ENCODE data around the gene TIMM10.
A peak's percentile ranks its signal among the peaks of the same experiment; 100 is the strongest.

TIMM10 gene

GRCh38 chr11:57530596-57531507 is at the start of gene TIMM10:
Gene TIMM10 (minus strand): TSS chr11:57530754. CDS start chr11:57530189, 565 bp downstream.
- DNase-seq, result peak; percentile 97

GRCh38 chr11:57574061-57574460 is 43.5 kb upstream of the TIMM10 start:
- DNase-seq, result no peak

GRCh38 chr11:57571606-57572005 is 41.1 kb upstream of the TIMM10 start:
- no peak for DNase-seq

GRCh38 chr11:57568330-57568766 is 37.8 kb upstream of the TIMM10 start:
- DNase-seq, result peak; percentile 77

GRCh38 chr11:57567515-57568329 is 37.2 kb upstream of the TIMM10 start, which contains the start of gene UBE2L6:
Gene UBE2L6 (minus strand): TSS chr11:57567672. CDS start chr11:57567611, 61 bp downstream.
- DNase-seq, result peak; percentile 25

GRCh38 chr11:57566905-57567514 is 36.5 kb upstream of the TIMM10 start:
- DNase-seq, result peak; percentile 3

GRCh38 chr11:57566005-57566904 is 35.7 kb upstream of the TIMM10 start:
- peak; percentile 14 for DNase-seq

- no peak for DNase-seq
These were observed 32.0 kb upstream of the TIMM10 start for GRCh38 chr11:57562596-57562995.

- no peak for DNase-seq
These were observed 29.6 kb upstream of the TIMM10 start for GRCh38 chr11:57560146-57560545.

GRCh38 chr11:57556041-57556440 is 25.5 kb upstream of the TIMM10 start:
- DNase-seq, result no peak

- DNase-seq, result no peak
These were observed 24.8 kb upstream of the TIMM10 start for GRCh38 chr11:57555393-57555792.

- DNase-seq, result no peak
These were observed 21.9 kb upstream of the TIMM10 start for GRCh38 chr11:57552479-57552878.

GRCh38 chr11:57551941-57552340 is 21.4 kb upstream of the TIMM10 start:
- no peak for DNase-seq

GRCh38 chr11:57549983-57550382 is 19.4 kb upstream of the TIMM10 start:
- DNase-seq, result no peak

GRCh38 chr11:57547854-57548377 is 17.4 kb upstream of the TIMM10 start:
- no peak for DNase-seq

GRCh38 chr11:57546869-57547475 is 16.4 kb upstream of the TIMM10 start:
- peak; percentile 34 for DNase-seq

- no peak for DNase-seq
These were observed 15.9 kb upstream of the TIMM10 start for GRCh38 chr11:57546451-57546850.

GRCh38 chr11:57545883-57546282 is 15.3 kb upstream of the TIMM10 start:
- DNase-seq, result no peak

- DNase-seq, result no peak
These were observed 14.0 kb upstream of the TIMM10 start for GRCh38 chr11:57544566-57544965.

- DNase-seq, result no peak
These were observed 13.0 kb upstream of the TIMM10 start for GRCh38 chr11:57543593-57543992.

- no peak for DNase-seq
These were observed 12.0 kb upstream of the TIMM10 start for GRCh38 chr11:57542582-57542981.
